Smooth muscle cell (in vitro differentiated cells): ENCODE data around the gene STPG1. TPM values are rescaled to one million over a fixed set of nuclear protein-coding genes. Genes with fewer than 3 reads are reported as not detected.

Source experiments
- DNase-seq: peaks from one replicate; lab custom pipeline; 2025; ENCODE audit not compliant: unreplicated experiment; lab: John Stamatoyannopoulos, UW
- H2AFZ ChIP-seq: fragments of 200-600 bp; sonication (generic); 2 replicates; pipeline ENCODE4 v1.6.0; 2016; ENCODE audit warnings: antibody characterized with exemption, low read depth, mild to moderate bottlenecking
- H3F3A ChIP-seq: fragments of 200-600 bp; sonication (generic); 2 replicates; pipeline ENCODE4 v1.6.0; 2017; ENCODE audit warnings: antibody characterized with exemption, low read depth
- H3K27ac ChIP-seq: fragments of 200-600 bp; sonication (generic); 2 replicates; pipeline ENCODE4 v1.5.1; 2016; ENCODE audit warnings: low read depth, mild to moderate bottlenecking
- H3K27me3 ChIP-seq: fragments of 200-600 bp; sonication (generic); 2 replicates; pipeline ENCODE4 v1.6.1; 2016; ENCODE audit warnings: low read depth, mild to moderate bottlenecking
- H3K36me3 ChIP-seq: fragments of 200-600 bp; sonication (generic); 2 replicates; pipeline ENCODE4 v1.5.1; 2016; ENCODE audit warnings: low read depth
- H3K4me1 ChIP-seq: fragments of 200-600 bp; sonication (generic); 2 replicates; pipeline ENCODE4 v1.5.1; 2016; ENCODE audit warnings: low read depth
- H3K4me2 ChIP-seq: fragments of 200-600 bp; sonication (generic); 2 replicates; pipeline ENCODE4 v1.6.0; 2016; ENCODE audit warnings: mild to moderate bottlenecking
- H3K4me3 ChIP-seq: fragments of 200-600 bp; sonication (generic); 2 replicates; pipeline ENCODE4 v1.5.1; 2016; ENCODE audit warnings: mild to moderate bottlenecking
- H3K79me2 ChIP-seq: fragments of 200-600 bp; sonication (generic); 2 replicates; pipeline ENCODE4 v1.6.0; 2016; ENCODE audit warnings: low read depth, mild to moderate bottlenecking
- H3K9ac ChIP-seq: fragments of 200-600 bp; sonication (generic); 2 replicates; pipeline ENCODE4 v1.6.0; 2016; ENCODE audit warnings: low read depth
- H3K9me3 ChIP-seq: fragments of 200-600 bp; sonication (generic); replicated peaks from 2 replicates; pipeline ENCODE4 v1.5.1; 2016; ENCODE audit warnings: low read depth
- H4K20me1 ChIP-seq: fragments of 200-600 bp; sonication (generic); 2 replicates; pipeline ENCODE4 v1.6.0; 2016; ENCODE audit warnings: low read depth
- CTCF ChIP-seq: fragments of 200-600 bp; sonication (generic); IDR thresholded peaks from 2 replicates; pipeline ENCODE4 v1.5.1; 2017; ENCODE audit warnings: borderline replicate concordance, mild to moderate bottlenecking, antibody characterized with exemption; ENCODE audit not compliant: insufficient read depth, poor library complexity, severe bottlenecking
- WGBS: methylation state at CpG from one replicate; pipeline ENCODE4 v1.1.7; 2016; ENCODE audit warnings: low lambda C conversion rate; 5-methylcytosine and 5-hydroxymethylcytosine counted together
- polyA plus RNA-seq: library from polyadenylated mRNA; unstranded; fragments of >200 nt; fragmentation: Nextera tagmentation; extraction: Ambion mirVana; gene quantifications from 2 replicates; pipeline ENCODE4 v1.2.1, GENCODE V29; 2016
- total RNA-seq: library from RNA; depleted of rRNA; stranded (reverse); fragments of >200 nt; gene quantifications from 2 replicates; pipeline ENCODE4 v1.2.3, GENCODE V29; 2014

The STPG1 gene
- total and polyA plus RNA-seq, 2 experiments from 2014 or later: 4.9 to 6.8 TPM

DNA sequence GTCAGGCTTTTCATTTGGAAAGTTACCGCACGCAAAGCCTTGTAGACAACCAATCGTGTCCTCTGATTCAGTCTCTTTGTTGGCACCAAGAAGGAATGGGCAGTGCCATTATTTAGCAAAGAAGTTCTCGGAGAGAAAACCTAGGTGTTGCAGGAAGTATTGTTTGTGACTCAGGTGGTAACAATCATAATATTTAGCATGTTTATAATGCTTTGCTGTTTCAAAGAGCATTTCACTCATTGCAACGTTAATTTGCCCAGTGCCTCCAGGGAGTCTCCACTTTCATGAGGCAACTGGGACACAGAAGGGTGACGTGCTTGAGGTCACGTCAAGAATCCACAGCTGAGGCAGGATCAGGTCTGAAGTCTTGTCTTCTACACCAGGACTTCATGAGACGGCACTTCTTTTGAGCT is 31.4 kb downstream of the STPG1 start:
- no peak for DNase-seq
- Histone ChIP-seq H3K4me1 (peaks cover 12% of the 10 kb centered on the region), H3K4me2 (no peak overlapping the region), H2AFZ (no peak overlapping the region), H3K27me3 (peaks cover 13% of the 10 kb centered on the region), H3K36me3 (no peaks in the 10 kb centered on the region), H3F3A (peaks cover 13% of the 10 kb centered on the region), H3K4me3 (no peak overlapping the region), H3K9ac (no peak overlapping the region), H4K20me1 (peaks cover 34% of the 10 kb centered on the region), H3K9me3 (no peaks in the 10 kb centered on the region), H3K79me2 (no peaks in the 10 kb centered on the region), H3K27ac (no peak overlapping the region)
- WGBS: 87% methylated on average over 8 of the region's 8 CpGs
- TF ChIP-seq CTCF: no peak

DNA sequence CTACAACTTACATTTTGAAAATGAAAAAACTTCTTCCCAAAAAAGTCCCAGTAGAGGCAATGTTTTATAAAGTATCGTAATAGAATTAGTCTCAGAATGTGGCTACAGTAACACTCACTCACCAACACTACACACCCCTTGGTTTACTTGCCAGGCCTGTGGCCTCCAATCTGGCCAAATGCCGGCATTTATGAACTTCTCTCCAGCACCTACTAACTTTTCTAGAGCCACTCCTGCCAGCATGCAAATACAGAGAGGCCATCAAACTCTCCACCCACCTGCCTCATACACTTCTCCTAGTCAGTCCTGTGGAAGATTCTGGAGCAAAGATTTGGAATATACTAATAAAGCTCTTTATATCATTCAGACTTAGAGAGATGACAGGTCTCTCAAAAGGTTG is 32.3 kb downstream of the STPG1 start:
- WGBS: 92% methylated on average over 2 of the region's 2 CpGs
- Histone ChIP-seq H3K27ac (no peak overlapping the region), H2AFZ (no peak overlapping the region), H4K20me1 (peaks cover 29% of the 10 kb centered on the region), H3K4me1 (peaks cover 14% of the 10 kb centered on the region), H3K9me3 (no peaks in the 10 kb centered on the region), H3K36me3 (no peaks in the 10 kb centered on the region), H3K27me3 (peaks cover 13% of the 10 kb centered on the region), H3K4me2 (no peak overlapping the region), H3F3A (peaks cover 8% of the 10 kb centered on the region), H3K9ac (no peak overlapping the region), H3K4me3 (no peak overlapping the region), H3K79me2 (no peaks in the 10 kb centered on the region)
- DNase-seq: no peak
- TF ChIP-seq CTCF: no peak

- Histone ChIP-seq H3K27ac (no peak overlapping the region), H3K36me3 (no peaks in the 10 kb centered on the region)
Measured at GRCh38 chr1:24380508-24380907, 33.1 kb downstream of the STPG1 start.

More at GRCh38 chr1:24380508-24380907, 33.1 kb downstream of the STPG1 start:
- no peak overlapping the region for H3K4me3 ChIP-seq
- H2AFZ ChIP-seq: no peak overlapping the region
- DNase-seq: no peak
- H3K9me3 ChIP-seq: no peaks in the 10 kb centered on the region
- no peak for TF ChIP-seq CTCF
- H3K4me1 ChIP-seq: peaks cover 22% of the 10 kb centered on the region
- H3F3A ChIP-seq: peaks cover 5% of the 10 kb centered on the region
- H4K20me1 ChIP-seq: peaks cover 22% of the 10 kb centered on the region
- H3K9ac ChIP-seq: no peak overlapping the region
- no peak overlapping the region for H3K4me2 ChIP-seq
- peaks cover 20% of the 10 kb centered on the region for H3K27me3 ChIP-seq
- no peaks in the 10 kb centered on the region for H3K79me2 ChIP-seq
- WGBS: 94% methylated on average over 5 of the region's 5 CpGs
